Measurements from ENCODE around the gene TRIM45.

The TRIM45 gene

DNA sequence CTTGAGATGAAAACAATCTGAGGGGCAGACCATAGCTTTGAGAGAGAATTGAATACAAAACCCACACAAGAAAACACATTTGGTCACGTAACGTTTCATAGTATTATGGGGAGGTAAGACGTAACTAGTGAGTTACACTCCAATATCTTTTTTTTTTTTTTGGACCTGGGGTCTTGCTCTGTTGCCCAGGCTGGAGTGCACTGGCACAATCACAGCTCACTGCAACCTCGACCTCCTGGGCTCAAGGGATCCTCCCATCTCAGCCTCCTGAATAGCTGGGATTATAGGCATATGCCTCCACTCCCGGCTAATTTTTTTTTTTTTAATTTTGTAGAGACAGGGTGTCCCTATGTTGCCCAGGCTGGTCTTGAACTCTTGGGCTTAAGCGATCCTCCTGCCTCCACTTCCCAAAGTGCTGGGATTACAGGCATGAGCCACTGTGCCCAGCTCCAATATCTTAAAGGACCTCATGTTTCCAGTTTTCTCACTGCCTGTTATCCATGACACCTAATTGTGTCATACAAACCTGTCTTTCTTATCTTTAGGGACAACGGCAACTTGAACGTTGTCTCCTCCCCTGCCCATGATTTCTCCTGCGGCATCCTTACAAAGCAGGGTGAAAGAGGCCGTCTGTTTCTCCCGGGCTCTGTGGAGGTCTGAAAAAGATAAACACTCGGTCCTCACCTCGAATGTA lies 5.3 kb downstream of the TRIM45 start:
- TF ChIP-seq, protein P1, sequence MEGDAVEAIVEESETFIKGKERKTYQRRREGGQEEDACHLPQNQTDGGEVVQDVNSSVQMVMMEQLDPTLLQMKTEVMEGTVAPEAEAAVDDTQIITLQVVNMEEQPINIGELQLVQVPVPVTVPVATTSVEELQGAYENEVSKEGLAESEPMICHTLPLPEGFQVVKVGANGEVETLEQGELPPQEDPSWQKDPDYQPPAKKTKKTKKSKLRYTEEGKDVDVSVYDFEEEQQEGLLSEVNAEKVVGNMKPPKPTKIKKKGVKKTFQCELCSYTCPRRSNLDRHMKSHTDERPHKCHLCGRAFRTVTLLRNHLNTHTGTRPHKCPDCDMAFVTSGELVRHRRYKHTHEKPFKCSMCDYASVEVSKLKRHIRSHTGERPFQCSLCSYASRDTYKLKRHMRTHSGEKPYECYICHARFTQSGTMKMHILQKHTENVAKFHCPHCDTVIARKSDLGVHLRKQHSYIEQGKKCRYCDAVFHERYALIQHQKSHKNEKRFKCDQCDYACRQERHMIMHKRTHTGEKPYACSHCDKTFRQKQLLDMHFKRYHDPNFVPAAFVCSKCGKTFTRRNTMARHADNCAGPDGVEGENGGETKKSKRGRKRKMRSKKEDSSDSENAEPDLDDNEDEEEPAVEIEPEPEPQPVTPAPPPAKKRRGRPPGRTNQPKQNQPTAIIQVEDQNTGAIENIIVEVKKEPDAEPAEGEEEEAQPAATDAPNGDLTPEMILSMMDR (IDR thresholded peaks at IDR 0.05; ENCODE audit: extremely low read depth, insufficient read depth, missing control alignments), result no peak
- in situ Hi-C loops (cut with MboI; ENCODE audit: low pct_unique_long_range_greater_than_20kb, low sequenced_read_pairs, unreplicated experiment), result no loop called here
- DNase-seq (ENCODE audit: low spot score), result no peak

DNA sequence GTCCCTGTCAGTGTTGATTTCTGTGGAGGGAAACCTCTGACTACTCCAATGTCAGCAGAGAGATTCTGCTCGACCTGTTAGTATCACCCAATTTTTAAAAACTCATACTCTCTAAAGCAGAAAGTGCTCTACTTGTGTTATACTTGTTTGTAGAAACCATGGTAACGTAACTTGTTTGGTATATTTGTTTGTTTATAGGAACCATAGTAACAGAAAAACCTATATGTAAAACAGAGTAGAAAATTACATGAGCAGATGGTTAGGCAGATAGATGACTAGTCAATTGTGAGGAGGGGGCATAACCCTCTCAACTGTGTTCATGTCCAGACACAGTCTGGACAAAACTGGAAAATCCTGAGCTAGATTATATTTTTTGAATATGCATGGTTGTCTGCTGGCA lies 6.7 kb downstream of the TRIM45 start:
- in situ Hi-C loops (cut with MboI; ENCODE audit: low pct_unique_long_range_greater_than_20kb, low sequenced_read_pairs, unreplicated experiment), result no loop called here
- TF ChIP-seq, protein P1 (IDR thresholded peaks at IDR 0.05; ENCODE audit: extremely low read depth, insufficient read depth, missing control alignments), result no peak
- no peak for DNase-seq (ENCODE audit: low spot score)

DNA sequence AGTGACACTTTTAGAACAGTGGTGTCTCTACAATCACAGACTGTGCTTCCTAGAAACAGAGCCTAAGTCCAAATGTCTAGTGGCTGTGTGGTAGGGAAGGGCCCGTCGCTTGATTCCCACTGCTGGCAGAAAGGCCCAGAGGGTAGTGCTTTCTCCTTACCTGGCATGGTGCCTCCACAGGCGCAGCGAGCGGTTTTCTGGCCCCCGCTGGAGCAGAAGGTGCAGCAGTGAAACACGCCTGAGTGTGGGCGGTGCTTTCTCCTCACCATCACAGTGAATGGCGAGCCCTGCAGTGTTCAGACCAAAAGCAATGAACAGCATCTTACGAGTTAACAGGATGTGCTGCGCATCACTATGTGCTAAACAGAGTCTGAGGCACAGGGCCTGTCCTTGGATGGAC lies 8.3 kb downstream of the TRIM45 start:
- in situ Hi-C loops (cut with MboI; ENCODE audit: low pct_unique_long_range_greater_than_20kb, low sequenced_read_pairs, unreplicated experiment), result no loop called here
- DNase-seq (ENCODE audit: low spot score), result no peak
- TF ChIP-seq, protein P1 (IDR thresholded peaks at IDR 0.05; ENCODE audit: extremely low read depth, insufficient read depth, missing control alignments), result no peak

DNA sequence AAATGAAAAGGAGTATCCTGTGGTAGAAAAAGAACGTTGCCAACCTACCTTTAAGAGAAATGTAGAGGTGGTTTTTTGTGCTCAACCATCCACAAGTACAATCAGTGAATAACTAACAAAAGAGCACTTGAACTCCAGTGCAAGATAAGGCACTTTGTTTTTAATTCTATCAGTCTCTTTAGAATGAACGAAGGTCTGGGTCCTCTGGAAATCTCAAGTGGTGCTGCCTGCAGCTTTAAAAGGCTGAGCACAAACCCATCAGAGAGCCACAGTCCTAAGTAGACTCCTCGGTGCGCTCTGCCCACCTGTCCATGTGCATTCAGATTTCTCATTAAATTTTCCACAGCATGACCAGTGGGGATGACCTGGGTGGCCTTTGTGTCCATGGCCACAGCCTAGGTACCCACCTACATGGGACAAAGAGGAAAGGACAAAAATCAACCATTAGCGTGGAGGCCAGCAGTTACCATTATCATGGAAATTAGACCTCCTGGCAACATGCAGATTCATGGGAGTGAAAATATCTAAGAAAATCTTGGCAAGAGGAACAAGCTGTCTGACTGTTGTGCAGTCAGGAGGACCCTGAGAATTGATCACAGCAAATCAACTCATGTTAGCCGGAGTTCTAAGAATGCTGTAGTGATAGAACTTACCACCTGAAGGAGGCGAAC lies 9.4 kb downstream of the TRIM45 start:
- no peak for DNase-seq (ENCODE audit: low spot score)
- TF ChIP-seq, protein P1 (IDR thresholded peaks at IDR 0.05; ENCODE audit: extremely low read depth, insufficient read depth, missing control alignments), result no peak
- in situ Hi-C loops (cut with MboI; ENCODE audit: low pct_unique_long_range_greater_than_20kb, low sequenced_read_pairs, unreplicated experiment), result no loop called here

DNA sequence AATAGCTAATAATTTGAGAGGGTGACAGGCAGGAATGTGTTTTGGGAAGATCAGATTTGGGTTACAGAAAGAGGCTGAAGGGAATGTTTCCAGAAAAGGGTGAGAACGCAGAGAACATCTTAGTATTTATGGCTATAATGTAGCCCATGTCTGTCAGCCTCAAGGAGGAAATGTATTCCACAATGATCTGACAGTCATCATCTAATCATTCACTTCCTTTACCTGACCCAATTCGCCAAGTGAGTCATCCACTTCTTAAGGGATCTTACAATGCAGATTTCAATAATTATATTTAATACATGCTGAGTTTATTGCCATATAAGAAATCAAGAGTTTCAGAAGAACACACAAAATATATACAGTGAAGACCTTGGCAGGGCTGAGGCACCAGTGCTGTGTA lies 10.8 kb downstream of the TRIM45 start:
- DNase-seq (ENCODE audit: low spot score), result no peak
- in situ Hi-C loops (cut with MboI; ENCODE audit: low pct_unique_long_range_greater_than_20kb, low sequenced_read_pairs, unreplicated experiment), result no loop called here
- TF ChIP-seq, protein P1 (IDR thresholded peaks at IDR 0.05; ENCODE audit: extremely low read depth, insufficient read depth, missing control alignments), result no peak

DNA sequence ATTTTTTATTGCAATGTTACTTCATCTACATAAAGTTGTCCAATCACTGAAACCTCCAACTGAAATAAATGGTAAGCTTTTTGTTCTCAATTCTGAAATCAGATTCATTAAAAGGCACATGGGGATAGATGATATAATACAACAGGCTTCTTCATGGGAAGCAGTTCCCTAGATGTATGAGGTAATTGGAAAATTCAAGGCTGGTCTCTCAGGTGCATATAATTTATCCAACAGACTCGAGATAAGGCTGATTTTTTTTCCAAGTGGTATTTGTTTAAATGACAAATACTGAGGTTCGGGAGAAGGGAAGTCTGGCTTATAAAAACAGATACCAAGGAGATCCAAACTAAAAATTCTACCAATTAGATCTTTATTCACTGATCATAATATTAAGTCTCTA lies 14.2 kb downstream of the TRIM45 start:
- in situ Hi-C loops (cut with MboI; ENCODE audit: low pct_unique_long_range_greater_than_20kb, low sequenced_read_pairs, unreplicated experiment), result no loop called here

More for the DNA sequence above, 14.2 kb downstream of the TRIM45 start:
- no peak for DNase-seq (ENCODE audit: low spot score)
- TF ChIP-seq, protein P1 (IDR thresholded peaks at IDR 0.05; ENCODE audit: extremely low read depth, insufficient read depth, missing control alignments), result no peak

Measured in GM13977 (cell line).